HCT116 (cell line): ENCODE results near the gene ASAP2.

ENCODE experiments used
- EZH2phosphoT487 ChIP-seq: fragments of 200-600 bp; IDR thresholded peaks from 2 replicates; pipeline ENCODE4 v1.6.1; 2018; ENCODE audit warnings: antibody characterized with exemption, borderline replicate concordance
- YY1 ChIP-seq: IDR thresholded peaks from 2 replicates; pipeline ENCODE4 v1.6.1; 2011; ENCODE audit warnings: low read length, low read depth, moderate library complexity, mild to moderate bottlenecking; ENCODE audit not compliant: insufficient replicate concordance; ENCODE audit errors: extremely low read depth
- TF ChIP-seq, protein P1 (sequence below), 3 experiments: fragments of 200-600 bp in 1 of 3; sonication (generic) in 1 of 3; IDR thresholded peaks in 2 of 3; conservative IDR thresholded peaks in 1 of 3; 2 replicates each; pipeline ENCODE4 v1.5.1; 2012 to 2017; ENCODE audit warnings: low read depth in 2 of 3, low read length in 2 of 3, antibody characterized with exemption in 1 of 3, borderline replicate concordance in 1 of 3, control low read depth in 1 of 3, mild to moderate bottlenecking in 1 of 3, mixed read lengths in 1 of 3, mixed run types in 1 of 3, moderate library complexity in 1 of 3; ENCODE audit not compliant: insufficient read depth in 1 of 3

DNA sequence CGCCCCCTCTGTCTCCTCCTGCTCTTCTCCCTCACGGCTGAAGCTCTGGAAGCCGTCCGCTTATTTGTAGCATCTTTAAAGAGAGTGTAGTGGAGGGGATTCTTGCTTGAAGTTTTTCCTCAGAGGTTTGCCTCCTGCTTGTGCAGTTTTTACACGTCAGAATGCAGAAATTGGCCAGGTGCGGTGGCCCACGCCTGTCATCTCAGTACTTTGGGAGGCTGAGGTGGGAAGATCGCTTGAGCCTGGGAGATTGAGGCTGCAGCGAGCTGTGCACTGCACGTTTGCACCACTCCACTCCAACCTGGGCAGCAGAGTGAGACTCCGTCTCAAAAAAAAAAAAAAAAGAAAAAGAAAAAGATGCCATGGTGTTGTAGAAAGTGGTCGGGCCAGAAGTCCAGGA is 147.7 kb downstream of the ASAP2 start:
- TF ChIP-seq, protein P1, sequence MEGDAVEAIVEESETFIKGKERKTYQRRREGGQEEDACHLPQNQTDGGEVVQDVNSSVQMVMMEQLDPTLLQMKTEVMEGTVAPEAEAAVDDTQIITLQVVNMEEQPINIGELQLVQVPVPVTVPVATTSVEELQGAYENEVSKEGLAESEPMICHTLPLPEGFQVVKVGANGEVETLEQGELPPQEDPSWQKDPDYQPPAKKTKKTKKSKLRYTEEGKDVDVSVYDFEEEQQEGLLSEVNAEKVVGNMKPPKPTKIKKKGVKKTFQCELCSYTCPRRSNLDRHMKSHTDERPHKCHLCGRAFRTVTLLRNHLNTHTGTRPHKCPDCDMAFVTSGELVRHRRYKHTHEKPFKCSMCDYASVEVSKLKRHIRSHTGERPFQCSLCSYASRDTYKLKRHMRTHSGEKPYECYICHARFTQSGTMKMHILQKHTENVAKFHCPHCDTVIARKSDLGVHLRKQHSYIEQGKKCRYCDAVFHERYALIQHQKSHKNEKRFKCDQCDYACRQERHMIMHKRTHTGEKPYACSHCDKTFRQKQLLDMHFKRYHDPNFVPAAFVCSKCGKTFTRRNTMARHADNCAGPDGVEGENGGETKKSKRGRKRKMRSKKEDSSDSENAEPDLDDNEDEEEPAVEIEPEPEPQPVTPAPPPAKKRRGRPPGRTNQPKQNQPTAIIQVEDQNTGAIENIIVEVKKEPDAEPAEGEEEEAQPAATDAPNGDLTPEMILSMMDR (IDR thresholded peaks at IDR 0.05 in 2 of 3, conservative IDR thresholded peaks at IDR 0.05 in 1 of 3; ENCODE audit: borderline replicate concordance in 1 of 3, insufficient read depth in 1 of 3, low read depth in 2 of 3, low read length in 2 of 3): no peak
- TF ChIP-seq YY1 (no peak), EZH2phosphoT487 (no peak)
